ENCODE results near the gene GPR84.

GPR84 gene

GRCh38 chr12:54364413-54364812, at the start of gene GPR84:
GPR84 (minus strand) TSS chr12:54364486; CDS start chr12:54363851, 635 bp downstream.
- DNase-seq = no peak

DNA sequence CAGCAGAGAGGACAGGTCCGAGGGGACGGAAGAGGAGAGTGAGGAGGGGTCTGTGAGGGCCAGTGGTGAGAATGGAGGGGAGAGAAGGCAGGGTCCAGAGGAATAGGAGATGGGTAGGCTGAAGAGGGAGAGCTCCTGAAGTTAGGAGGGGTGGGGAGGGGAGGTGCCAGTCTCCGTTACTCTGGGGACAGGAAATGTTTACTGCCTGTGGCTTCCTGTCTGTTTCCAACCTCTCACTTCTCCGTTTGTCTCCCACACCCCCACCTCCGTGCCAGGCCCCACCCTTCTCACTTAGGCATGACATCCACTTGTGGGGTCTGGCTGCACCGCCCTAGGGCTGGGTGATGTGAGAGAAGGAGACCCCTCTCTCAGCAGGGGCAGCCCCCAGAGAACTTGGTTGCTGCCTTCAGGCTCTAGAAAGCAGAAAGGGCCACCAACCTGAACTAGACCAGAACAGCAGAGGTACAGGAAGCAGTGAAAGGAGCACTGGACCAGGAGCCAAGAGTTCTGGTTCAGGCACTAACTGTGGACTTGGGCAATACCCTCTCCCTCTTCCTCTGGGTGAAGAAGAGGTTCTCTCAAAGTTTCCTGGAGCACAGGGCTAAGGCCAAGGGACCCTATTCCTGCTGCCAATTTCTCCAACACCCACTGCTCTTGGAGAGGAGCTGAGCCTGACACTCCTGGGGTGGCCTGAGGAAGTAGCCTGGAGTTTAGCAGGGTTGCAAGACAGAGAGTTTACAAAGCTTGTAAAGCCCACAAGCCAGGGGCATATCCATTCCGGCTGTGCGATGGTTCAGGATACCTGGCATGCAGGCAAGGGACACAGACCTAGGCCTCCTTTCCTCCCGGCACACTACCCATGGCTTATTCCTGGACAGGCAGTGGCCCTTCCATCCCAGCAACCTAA, 49.3 kb upstream of the GPR84 start:
- peak in 1 of 2 donors; percentile 46 for DNase-seq

DNA sequence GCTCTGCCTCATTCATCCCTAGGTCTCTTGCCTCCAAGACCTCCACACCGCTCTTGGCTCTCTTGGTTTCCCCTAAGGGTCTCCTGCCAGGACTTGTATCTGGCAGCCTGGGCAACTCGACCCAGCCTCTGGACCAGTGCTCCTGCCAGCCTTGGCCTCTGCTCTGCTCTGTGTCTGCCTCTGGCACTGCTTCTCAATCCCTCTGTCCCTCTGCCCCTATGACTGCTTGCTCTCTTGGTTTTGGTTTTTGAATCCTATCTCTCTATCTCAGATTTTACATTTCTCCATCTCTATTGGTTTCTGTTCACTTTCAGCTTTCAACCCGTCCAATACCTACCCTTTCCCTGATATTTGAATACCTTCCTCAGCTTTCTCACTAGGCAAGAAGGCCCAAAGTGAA, 48.5 kb upstream of the GPR84 start:
- DNase-seq = no peak

DNA sequence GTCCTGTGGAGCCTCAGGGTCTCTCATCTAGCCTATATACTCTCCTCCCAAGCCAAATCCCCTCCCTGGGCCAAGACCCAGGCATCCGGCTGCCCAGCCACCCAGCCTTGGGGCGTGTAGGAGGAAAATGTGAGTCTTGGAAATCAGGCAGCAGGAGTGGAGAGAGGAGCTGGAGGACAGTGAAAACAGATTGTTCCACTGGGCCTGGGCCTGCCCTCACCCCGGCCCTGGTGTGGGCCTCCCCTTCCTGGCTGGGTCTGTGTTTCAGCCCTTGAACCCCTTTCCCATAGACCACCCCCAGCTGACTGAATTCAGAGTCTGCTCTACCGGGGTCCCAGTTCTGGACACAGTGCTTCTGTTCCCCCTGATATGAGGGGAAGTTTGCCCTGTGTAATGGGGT, 48.1 kb upstream of the GPR84 start:
- no peak for DNase-seq

- peak; percentile 58 to 59 for DNase-seq
Measured at GRCh38 chr12:54411391-54412241, 47.3 kb upstream of the GPR84 start.

- DNase-seq = no peak
Measured at GRCh38 chr12:54409267-54409666, 45.0 kb upstream of the GPR84 start.

DNA sequence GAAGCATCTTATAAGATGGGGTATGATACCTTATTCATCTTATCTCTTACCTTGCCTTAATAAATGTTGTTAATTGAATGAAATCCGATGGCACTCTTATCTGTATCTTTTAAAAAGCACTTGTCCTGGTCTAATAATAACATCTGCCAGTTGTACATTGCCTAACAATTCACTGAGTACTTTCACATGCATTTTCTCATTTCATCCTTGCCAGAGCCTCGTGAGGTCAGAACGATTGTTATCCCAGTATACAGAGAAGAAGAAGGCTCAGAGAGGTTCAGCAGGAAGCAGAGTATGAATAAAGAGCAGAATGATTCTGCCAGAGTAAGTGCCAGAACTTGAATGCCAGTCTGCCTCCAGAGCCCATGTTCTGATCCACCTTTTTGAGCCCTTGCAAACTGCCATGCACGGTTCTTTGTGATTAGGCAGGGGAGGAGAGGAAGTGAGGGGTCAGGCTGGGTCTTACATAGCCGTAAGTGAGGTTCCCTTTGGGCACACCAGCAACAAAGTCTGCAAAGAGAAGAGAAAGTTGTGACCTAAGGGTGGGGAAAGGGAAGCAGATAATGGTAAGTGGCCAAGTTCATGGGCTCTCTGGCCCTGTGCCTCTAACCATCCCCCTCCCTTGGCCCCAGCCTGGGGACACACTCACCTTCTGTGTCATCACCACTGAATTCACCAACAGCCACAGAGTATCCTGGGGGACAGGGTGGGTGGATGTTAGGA, 43.1 kb upstream of the GPR84 start:
- DNase-seq = no peak

- DNase-seq = no peak
Measured at GRCh38 chr12:54405573-54405972, 41.3 kb upstream of the GPR84 start.

DNA sequence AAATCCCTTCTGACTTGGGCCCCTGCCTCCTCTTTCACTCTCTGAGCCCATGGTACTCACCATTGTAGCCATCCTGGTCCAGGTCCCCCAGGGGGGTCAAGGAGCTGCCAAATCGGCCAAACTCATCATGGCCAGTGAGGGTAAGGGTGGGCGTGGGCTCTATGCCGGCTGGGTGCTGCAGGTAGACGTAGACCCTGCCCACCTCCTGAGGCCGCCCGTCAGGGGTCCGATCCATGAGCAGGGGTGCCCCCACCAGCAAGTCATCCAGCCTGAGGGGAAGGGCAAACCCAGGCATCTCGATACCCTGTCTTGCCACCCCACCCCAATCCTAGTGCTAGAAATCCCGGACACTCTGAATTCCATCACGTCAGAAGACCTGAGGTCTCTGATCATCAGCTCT, 40.8 kb upstream of the GPR84 start:
- no peak for DNase-seq

- peak; percentile 55 to 60 for DNase-seq
Measured at GRCh38 chr12:54404061-54405004, 40.0 kb upstream of the GPR84 start.

GRCh38 chr12:54401119-54401518, 36.8 kb upstream of the GPR84 start:
- no peak for DNase-seq

DNA sequence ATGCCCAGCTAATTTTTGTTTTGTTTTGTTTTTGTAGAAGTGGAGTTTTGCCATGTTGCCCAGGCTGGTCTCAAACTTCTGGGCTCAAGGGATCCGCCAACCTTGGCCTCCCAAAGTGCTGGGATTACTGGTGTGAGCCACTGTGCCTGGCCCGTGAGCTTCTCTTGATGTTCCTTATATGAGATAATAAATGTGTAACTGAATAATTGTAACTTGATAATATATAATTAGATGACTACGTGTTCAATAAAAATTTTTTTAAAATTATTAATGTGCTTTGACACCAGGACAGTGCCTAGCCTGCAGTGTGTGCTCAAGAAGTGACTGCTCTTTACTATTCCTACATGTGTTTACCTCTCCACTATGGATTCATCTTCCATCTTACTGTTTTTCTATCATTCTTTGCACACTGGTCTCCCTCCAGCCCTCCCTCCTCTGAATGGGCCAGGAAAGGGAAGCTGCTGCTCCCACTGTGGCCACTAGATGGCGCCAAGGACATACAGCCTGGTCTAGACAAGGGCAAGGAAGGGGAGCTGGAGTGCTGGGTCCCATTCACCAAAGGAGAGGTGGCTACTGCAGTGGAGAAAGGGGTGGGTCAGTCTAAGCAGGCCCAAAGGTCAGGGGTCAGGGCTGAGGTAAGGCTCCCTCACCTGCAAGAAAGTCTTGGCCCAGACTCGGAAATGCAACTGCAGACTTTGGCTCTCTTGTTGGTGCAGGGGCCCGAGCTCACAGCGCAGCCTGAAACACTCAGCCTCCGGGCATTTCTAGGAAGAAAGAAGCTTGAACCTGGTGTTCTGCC, 34.9 kb upstream of the GPR84 start:
- peak; percentile 90 for DNase-seq

DNA sequence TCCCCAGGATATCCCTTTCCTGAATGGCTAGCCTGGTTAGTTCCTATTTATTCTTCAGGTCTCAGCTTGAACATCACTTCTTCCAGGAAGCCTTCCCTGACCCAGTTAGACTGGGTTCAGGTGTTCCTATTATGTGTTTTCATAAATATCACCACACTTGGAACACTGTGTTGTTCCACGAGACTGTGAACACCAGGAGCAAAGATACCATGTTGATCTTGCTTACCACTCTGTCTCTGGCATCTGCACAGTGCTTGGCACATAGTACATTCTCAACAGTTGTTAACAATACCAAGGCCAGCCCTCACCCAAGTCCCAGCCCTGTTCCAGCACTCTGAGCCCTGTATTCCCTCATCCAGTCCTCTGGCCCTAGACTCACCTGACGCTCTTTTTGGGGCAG, 33.9 kb upstream of the GPR84 start:
- DNase-seq = no peak

- no peak for DNase-seq
Measured at GRCh38 chr12:54397157-54397556, 32.9 kb upstream of the GPR84 start.

GRCh38 chr12:54395545-54395944, 31.3 kb upstream of the GPR84 start:
- no peak for DNase-seq

DNA sequence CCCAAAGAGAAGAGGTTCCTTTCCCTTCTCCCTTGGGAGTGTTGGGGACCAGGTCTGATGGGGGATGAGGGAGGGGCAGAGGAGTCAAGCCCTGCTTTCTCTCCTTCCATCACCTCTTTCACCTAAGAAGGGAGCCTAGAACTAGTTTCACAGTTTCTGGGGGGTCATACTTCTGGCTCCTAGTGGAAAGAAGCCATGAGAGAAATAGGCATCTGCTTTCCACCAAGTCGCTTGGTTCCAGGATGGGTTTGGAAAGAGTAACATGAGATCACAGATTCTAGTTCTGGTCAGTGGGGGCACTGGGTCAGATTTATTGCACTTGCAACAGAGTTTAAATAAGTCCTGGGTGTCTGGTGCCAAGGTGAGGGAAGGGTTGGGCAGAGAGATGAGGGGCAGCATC, 30.7 kb upstream of the GPR84 start:
- DNase-seq = no peak

DNA sequence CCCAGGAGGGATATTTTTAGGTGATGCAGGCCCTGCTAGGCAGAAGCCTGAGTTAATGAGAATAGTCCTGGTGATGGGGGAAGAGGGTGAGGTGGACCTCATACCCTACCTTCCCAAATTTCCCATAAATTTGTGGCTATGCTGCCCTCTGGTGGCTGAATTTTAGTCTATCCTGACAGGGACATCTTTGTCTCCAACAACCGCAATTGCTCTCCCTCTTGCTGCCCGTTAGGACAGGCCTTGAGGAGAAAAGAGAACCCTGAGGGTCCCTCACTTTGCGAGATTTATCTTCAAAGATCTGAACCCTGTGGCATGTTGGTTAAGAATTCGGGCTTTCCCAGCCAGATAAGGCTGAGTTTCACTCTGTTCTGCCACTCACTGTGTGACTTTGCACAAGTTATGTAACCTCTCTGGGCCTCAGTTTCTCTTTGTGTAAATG, 30.0 kb upstream of the GPR84 start:
- DNase-seq = peak in 1 of 2 donors; percentile 58

DNA sequence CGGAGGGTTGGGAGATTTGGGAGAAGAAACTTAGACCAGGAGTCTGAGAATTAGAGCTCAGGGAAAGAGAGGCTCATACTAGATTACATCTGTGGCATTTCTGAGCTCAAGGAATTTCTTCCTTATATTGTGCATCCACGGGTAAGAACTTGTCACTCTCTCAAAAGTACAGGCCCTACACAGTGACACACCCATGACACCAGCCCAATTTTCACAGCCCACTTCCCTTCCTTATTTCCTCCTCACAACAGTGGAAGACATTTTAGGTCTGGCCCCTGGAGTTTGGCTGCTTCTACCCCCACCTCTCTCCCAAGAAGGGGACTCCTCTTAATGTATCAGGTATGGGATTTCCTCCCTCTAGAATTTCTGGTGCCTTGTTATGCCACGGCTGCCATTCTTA, 29.5 kb upstream of the GPR84 start:
- no peak for DNase-seq

GRCh38 chr12:54393207-54393609, 28.9 kb upstream of the GPR84 start:
- DNase-seq = no peak

DNA sequence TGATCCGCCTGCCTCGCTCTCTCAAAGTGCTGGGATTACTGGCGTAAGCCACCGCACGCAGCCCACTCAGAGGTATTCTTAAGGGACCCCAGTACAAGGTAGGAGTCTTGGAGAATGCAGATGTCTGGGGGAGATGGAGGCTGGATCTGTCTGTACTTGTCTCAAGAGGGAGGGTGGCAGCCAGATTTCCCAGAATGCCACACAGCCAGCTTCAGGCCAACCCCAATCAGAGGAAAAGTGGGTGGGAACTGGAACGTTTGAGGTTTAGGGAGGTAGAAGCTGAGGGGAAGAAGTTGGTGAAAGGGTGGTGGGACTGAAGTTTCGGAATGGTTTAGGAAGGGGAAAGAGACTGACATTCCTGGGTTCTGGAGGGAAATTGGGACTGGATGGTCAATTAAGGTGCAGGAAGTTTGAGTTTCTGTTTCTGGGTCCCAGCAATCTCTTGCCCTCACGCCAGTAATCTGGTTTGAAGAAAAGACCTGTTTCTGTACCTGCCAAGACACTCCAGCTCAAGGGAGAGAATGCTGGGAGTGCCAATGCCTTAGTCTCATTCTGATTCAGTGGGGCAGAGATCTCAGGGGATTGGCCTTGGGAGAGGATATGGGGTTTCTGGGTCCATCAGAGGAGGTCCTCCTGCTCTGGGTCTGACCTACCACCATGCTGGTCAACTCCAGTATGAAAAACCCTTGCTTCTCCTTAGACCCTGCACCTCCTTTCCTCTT, 28.4 kb upstream of the GPR84 start:
- DNase-seq = no peak
